H1 (cell line): ENCODE data around the gene MVP. TPM values are rescaled to one million over a fixed set of nuclear protein-coding genes. Genes with fewer than 3 reads are reported as not detected.
"Not testable (repeated sequence)": the region's sequence is repeated elsewhere in the genome, so short reads cannot be mapped to it uniquely, and the experiment has no call there.

Experiments used
- CTCF ChIA-PET: fragments of 300-600 bp; sonication (Branson Sonifier 250); formaldehyde crosslinking; loops from one replicate; lab custom pipeline; 2021; ENCODE audit not compliant: partially characterized antibody; lab: Charles Lee
- POLR2A ChIA-PET: fragments of 300-600 bp; sonication (Branson Sonifier 250); formaldehyde crosslinking; loops from one replicate; lab custom pipeline; 2021; ENCODE audit warnings: inconsistent platforms; ENCODE audit not compliant: partially characterized antibody; lab: Charles Lee
- DNase-seq, 2 experiments: peaks; one replicate each; pipeline versions ENCODE4 v3.0.0 to v3.0.0-alpha.2; 2010 to 2022; ENCODE audit warnings: low spot score in 2 of 2, low read depth in 1 of 2, mixed read lengths in 1 of 2
- FAIRE-seq: peaks from 2 replicates; lab custom pipeline; 2011; peaks lifted over from hg19 to GRCh38; lab: Jason Lieb, UNC
- H2AFZ ChIP-seq: 2 replicates; pipeline ENCODE4 v1.8.1; 2012; ENCODE audit warnings: low read length, inconsistent platforms
- H2AK5ac ChIP-seq: 2 replicates; pipeline ENCODE4 v1.6.1; 2013; ENCODE audit warnings: low read depth, low read length
- H2BK120ac ChIP-seq: replicated peaks from 2 replicates; pipeline ENCODE3; 2013; ENCODE audit warnings: low read depth, low read length, inconsistent platforms
- H2BK12ac ChIP-seq: 2 replicates; pipeline ENCODE4 v1.6.1; 2013; ENCODE audit warnings: low read depth, low read length
- H2BK15ac ChIP-seq: 2 replicates; pipeline ENCODE4 v1.6.1; 2013; ENCODE audit warnings: low read length
- H2BK20ac ChIP-seq: 2 replicates; pipeline ENCODE4 v1.6.1; 2013; ENCODE audit warnings: low read length
- H2BK5ac ChIP-seq: 2 replicates; pipeline ENCODE4 v1.6.1; 2013; ENCODE audit warnings: low read depth, low read length
- H3K14ac ChIP-seq: 2 replicates; pipeline ENCODE4 v1.6.1; 2013; ENCODE audit warnings: inconsistent platforms; ENCODE audit not compliant: insufficient read length
- H3K18ac ChIP-seq: 2 replicates; pipeline ENCODE4 v1.6.1; 2013; ENCODE audit warnings: low read length; ENCODE audit errors: extremely low read depth
- H3K23ac ChIP-seq: 2 replicates; pipeline ENCODE4 v1.6.1; 2013; ENCODE audit warnings: inconsistent platforms; ENCODE audit not compliant: insufficient read length
- H3K23me2 ChIP-seq: 2 replicates; pipeline ENCODE4 v1.6.1; 2013; ENCODE audit warnings: low read depth, low read length
- H3K27ac ChIP-seq: 2 replicates; pipeline ENCODE4 v1.6.1; 2011; ENCODE audit warnings: low read depth, low read length, inconsistent platforms
- H3K27me3 ChIP-seq, 4 experiments: replicated peaks in 1 of 4; 1 replicate in 1 of 4; 2 replicates in 3 of 4; pipeline versions ENCODE4 v1.6.1 to v1.8.1; 2011 to 2013; ENCODE audit warnings: low read length in 3 of 4, mild to moderate bottlenecking in 3 of 4, inconsistent platforms in 2 of 4, mixed read lengths in 2 of 4, moderate library complexity in 1 of 4; ENCODE audit not compliant: control insufficient read depth in 3 of 4, insufficient read depth in 3 of 4; ENCODE audit errors: extremely low read depth in 1 of 4
- H3K36me3 ChIP-seq, 4 experiments: 2 replicates each; pipeline versions ENCODE4 v1.6.1 to v1.8.1; 2011 to 2013; ENCODE audit warnings: mild to moderate bottlenecking in 4 of 4, low read length in 3 of 4, moderate library complexity in 2 of 4, control low read depth in 1 of 4, inconsistent platforms in 1 of 4; ENCODE audit not compliant: insufficient read depth in 4 of 4, control insufficient read depth in 2 of 4
- H3K4ac ChIP-seq: replicated peaks from 2 replicates; pipeline ENCODE3; 2013; ENCODE audit warnings: low read length, low read depth, mixed read lengths, inconsistent platforms; ENCODE audit not compliant: insufficient read length
- H3K4me1 ChIP-seq, 4 experiments: replicated peaks in 1 of 4; 1 replicate in 1 of 4; 2 replicates in 3 of 4; pipeline versions ENCODE4 v1.6.1 to v1.8.1; 2011 to 2013; ENCODE audit warnings: low read length in 3 of 4, inconsistent platforms in 2 of 4, mixed read lengths in 1 of 4; ENCODE audit not compliant: insufficient read depth in 4 of 4, control insufficient read depth in 3 of 4
- H3K4me2 ChIP-seq, 2 experiments: 2 replicates each; pipeline versions ENCODE4 v1.6.1 to v1.8.1; 2011 to 2013; ENCODE audit warnings: low read depth in 2 of 2, low read length in 2 of 2, control low read depth in 1 of 2, inconsistent platforms in 1 of 2, mild to moderate bottlenecking in 1 of 2; ENCODE audit not compliant: insufficient read depth in 1 of 2
- H3K4me3 ChIP-seq, 4 experiments: fragments of 200-600, 300-600 bp in 1 of 4; sonication (generic), shearing (Covaris generic), sonication (Bioruptor Twin) in 1 of 4; 2 replicates each; pipeline versions ENCODE4 v1.5.1 to v1.8.1; 2011 to 2016; ENCODE audit warnings: low read length in 4 of 4, low read depth in 3 of 4, control low read depth in 2 of 4, inconsistent platforms in 2 of 4, mild to moderate bottlenecking in 2 of 4, mixed read lengths in 1 of 4, moderate library complexity in 1 of 4; ENCODE audit not compliant: insufficient read depth in 2 of 4; ENCODE audit errors: extremely low read depth in 1 of 4
- H3K56ac ChIP-seq: replicated peaks from 2 replicates; pipeline ENCODE3; 2013; ENCODE audit warnings: low read depth, mild to moderate bottlenecking, mixed read lengths, low read length, inconsistent platforms; ENCODE audit not compliant: insufficient read length
- H3K79me1 ChIP-seq: 2 replicates; pipeline ENCODE4 v1.6.1; 2013; ENCODE audit warnings: low read depth, low read length, control low read depth
- H3K79me2 ChIP-seq, 2 experiments: 2 replicates each; pipeline versions ENCODE4 v1.6.1 to v1.8.1; 2012 to 2013; ENCODE audit warnings: low read length in 2 of 2, mild to moderate bottlenecking in 2 of 2, inconsistent platforms in 1 of 2; ENCODE audit not compliant: insufficient read depth in 2 of 2, control insufficient read depth in 1 of 2
- H3K9ac ChIP-seq, 4 experiments: replicated peaks in 1 of 4; 1 replicate in 1 of 4; 2 replicates in 3 of 4; pipeline versions ENCODE4 v1.6.1 to v1.8.1; 2011 to 2013; ENCODE audit warnings: low read depth in 3 of 4, low read length in 3 of 4, control low read depth in 2 of 4, mild to moderate bottlenecking in 2 of 4, moderate library complexity in 2 of 4, inconsistent platforms in 1 of 4; ENCODE audit errors: extremely low read depth in 1 of 4
- H3K9me3 ChIP-seq, 2 experiments: 2 replicates each; pipeline versions ENCODE4 v1.6.1 to v1.8.1; 2012 to 2013; ENCODE audit warnings: mild to moderate bottlenecking in 2 of 2, moderate library complexity in 2 of 2, control low read depth in 1 of 2, inconsistent platforms in 1 of 2, low read depth in 1 of 2, low read length in 1 of 2, mixed read lengths in 1 of 2; ENCODE audit not compliant: insufficient read depth in 2 of 2
- H4K20me1 ChIP-seq, 2 experiments: replicated peaks in 1 of 2; 2 replicates each; pipeline versions ENCODE3 to v1.8.1; 2011 to 2013; ENCODE audit warnings: inconsistent platforms in 2 of 2, low read length in 2 of 2, mild to moderate bottlenecking in 1 of 2; ENCODE audit not compliant: insufficient read depth in 2 of 2, control insufficient read depth in 1 of 2
- H4K5ac ChIP-seq: 2 replicates; pipeline ENCODE4 v1.6.1; 2013; ENCODE audit warnings: low read length, low read depth, mixed read lengths, inconsistent platforms; ENCODE audit not compliant: insufficient read length
- H4K8ac ChIP-seq: 2 replicates; pipeline ENCODE4 v1.8.0; 2013; ENCODE audit warnings: mild to moderate bottlenecking, moderate library complexity, low read length, inconsistent platforms; ENCODE audit not compliant: insufficient read depth; ENCODE audit errors: extremely low read depth
- H4K91ac ChIP-seq: replicated peaks from 2 replicates; pipeline ENCODE3; 2013; ENCODE audit warnings: low read length, mixed read lengths, inconsistent platforms; ENCODE audit not compliant: insufficient read length
- CEBPB ChIP-seq: IDR thresholded peaks from 2 replicates; pipeline ENCODE4 v1.6.1; 2012; ENCODE audit warnings: low read depth, low read length
- GTF2F1 ChIP-seq: IDR thresholded peaks from 2 replicates; pipeline ENCODE4 v1.6.1; 2012; ENCODE audit warnings: low read depth, low read length, improper control_type of control experiment, borderline replicate concordance
- KDM1A ChIP-seq: fragments of 200-600, 300-600 bp; sonication (generic); IDR thresholded peaks from 2 replicates; pipeline ENCODE4 v1.7.1; 2016; ENCODE audit warnings: mild to moderate bottlenecking, low read length, borderline replicate concordance
- SIX5 ChIP-seq: IDR thresholded peaks from 2 replicates; pipeline ENCODE4 v1.6.1; 2011; ENCODE audit warnings: mild to moderate bottlenecking, low read depth, low read length
- SP4 ChIP-seq: IDR thresholded peaks from 2 replicates; pipeline ENCODE4 v1.6.1; 2012; ENCODE audit warnings: low read length, inconsistent platforms
- WGBS, 2 experiments: shearing (Covaris generic) in 1 of 2; methylation state at CpG; one replicate each; pipeline versions ENCODE4 v1.1.6 to v1.1.7; 2013 to 2015; ENCODE audit warnings: low lambda C conversion rate in 2 of 2, mixed read lengths in 2 of 2, inconsistent platforms in 1 of 2, low coverage in 1 of 2, missing lambda C conversion rate in 1 of 2; ENCODE audit not compliant: insufficient replicate concordance in 2 of 2, insufficient coverage in 1 of 2, insufficient read length in 1 of 2; ENCODE audit errors: extremely low coverage in 1 of 2, missing lambda C conversion rate in 1 of 2; 5-methylcytosine and 5-hydroxymethylcytosine counted together
- polyA plus RNA-seq, 7 experiments: library from polyadenylated mRNA; depleted of rRNA in 3 of 7; stranded (reverse) in 5 of 7; unstranded in 2 of 7; fragments of >200 nt in 5 of 7; fragments of 200-250 nt in 2 of 7; gene quantifications; 1 replicate in 5 of 7; 2 replicates in 1 of 7; 4 replicates in 1 of 7; pipeline versions ENCODE4 v1.2.1 to v1.2.3, GENCODE V29; 2011 to 2013; ENCODE audit warnings: missing spikeins in 2 of 7, mixed read lengths in 2 of 7
- total RNA-seq: library from RNA; stranded (reverse); fragmentation: NEBNext Ultra II Directional; extraction: Animal tissue kit (Norgen Biotek cat#: 25700); gene quantifications from 2 replicates; pipeline ENCODE4 v1.2.1, GENCODE V29; 2021

The MVP gene
- total and polyA plus RNA-seq, 2 of the 8 experiments (the other 6 are each of a cell fraction or from before 2014, with no cell fraction given): 1.9 TPM

DNA sequence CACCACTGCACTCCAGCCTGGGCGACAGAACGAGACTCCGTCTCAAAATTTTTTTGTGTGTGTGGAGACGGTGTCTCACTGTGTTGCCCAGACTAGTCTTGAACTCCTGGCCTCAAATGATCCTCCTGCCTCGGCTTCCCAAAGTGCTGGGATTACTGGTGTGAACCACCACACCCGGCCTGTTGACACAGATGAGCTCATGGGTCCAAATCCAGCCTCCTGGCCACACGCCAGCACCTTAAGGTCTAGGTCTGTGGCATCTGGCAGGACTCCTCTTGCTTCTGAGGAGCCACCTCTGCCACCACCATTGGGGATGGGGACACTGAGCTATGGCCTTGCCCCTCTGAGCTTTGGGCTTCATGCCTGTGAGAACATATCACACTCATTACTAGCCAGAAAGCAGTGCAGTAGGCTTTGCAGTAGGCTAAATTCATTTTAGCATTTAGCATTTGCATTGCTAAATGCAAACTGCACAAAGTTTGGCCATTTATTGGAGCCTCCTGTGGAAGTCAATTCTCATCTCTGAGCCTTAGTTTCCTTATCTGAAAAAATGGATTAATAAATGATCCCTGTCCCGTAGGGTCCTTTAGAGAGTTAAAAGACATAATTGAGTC, 48.2 kb downstream of the MVP start (continued):
- no peak for TF ChIP-seq GTF2F1
- TF ChIP-seq SIX5: no peak
- TF ChIP-seq CEBPB: no peak
- TF ChIP-seq KDM1A: no peak
- TF ChIP-seq SP4: no peak
- TF ChIP-seq, all 59 proteins: peak for 0

GRCh38 chr16:29869067-29869466, 48.8 kb downstream of the MVP start:
- H4K20me1 ChIP-seq, H3K9me3 ChIP-seq, H3K79me2 ChIP-seq, H2BK5ac ChIP-seq, H3K27ac ChIP-seq, H4K5ac ChIP-seq, H4K91ac ChIP-seq, H3K56ac ChIP-seq, H4K8ac ChIP-seq, DNase-seq, H3K4me1 ChIP-seq, H3K27me3 ChIP-seq, H2AK5ac ChIP-seq, H3K79me1 ChIP-seq, H2BK12ac ChIP-seq, H2BK20ac ChIP-seq, H3K36me3 ChIP-seq, FAIRE-seq, H2BK120ac ChIP-seq, H3K14ac ChIP-seq, H3K18ac ChIP-seq, H2AFZ ChIP-seq, H3K4ac ChIP-seq, H3K9ac ChIP-seq, H3K4me3 ChIP-seq, H2BK15ac ChIP-seq, H3K4me2 ChIP-seq, H3K23me2 ChIP-seq, H3K23ac ChIP-seq: not testable (repeated sequence)
- POLR2A ChIA-PET: interaction anchor here (0.6 to 1.3 kb wide), 4 partner anchors 9 to 152 kb away, joined by 3 to 4 read pairs (median 4); no protein-coding TSS in a partner anchor
- CTCF ChIA-PET: interaction anchor here (0.6 to 2.4 kb wide), 6 partner anchors 8 to 212 kb away, joined by 3 to 4 read pairs (median 3); partner anchors contain the start of gene TLCD3B
- 92% methylated on average over 8 of the region's 8 CpGs; no CpG with 5 or more reads in 1 of the 2 experiments for WGBS, 2 experiments
